Activated T-helper 1 cell treated with Interleukin-2 at 50 U/mL for 16 hours (primary cell): ENCODE measurements around the gene FBLN1.

Experiments used
- DNase-seq: peaks from one replicate; pipeline ENCODE4 v3.0.0-alpha.2; 2020; ENCODE audit warnings: low read depth

FBLN1 gene

GRCh38 chr22:45504373-45505341 is 2.0 kb downstream of the FBLN1 start:
- DNase-seq = no peak

- DNase-seq = no peak
Observed at GRCh38 chr22:45505991-45506747, 3.5 kb downstream of the FBLN1 start.

- DNase-seq = no peak
Observed at GRCh38 chr22:45506816-45507360, 4.2 kb downstream of the FBLN1 start.

DNA sequence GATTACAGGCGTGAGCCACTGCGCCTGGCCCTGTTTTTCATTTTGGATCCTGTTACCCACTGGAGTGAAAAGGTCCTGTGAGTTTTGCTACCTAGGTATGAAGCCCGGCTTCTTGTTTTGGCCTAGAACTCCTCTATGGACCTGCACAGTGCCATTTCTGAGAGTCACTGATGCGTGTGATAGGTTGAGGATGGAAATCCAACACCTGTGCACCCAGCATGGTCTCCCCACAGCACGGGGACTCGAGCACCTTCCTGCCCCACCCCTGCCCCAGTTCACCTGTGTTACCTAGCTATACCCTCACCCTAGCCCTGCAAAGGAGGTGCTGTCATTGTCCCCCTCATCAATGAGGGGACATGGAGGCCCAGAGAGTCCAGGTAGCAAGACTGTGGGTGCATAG is 5.1 kb downstream of the FBLN1 start:
- no peak for DNase-seq

- no peak for DNase-seq
Observed at GRCh38 chr22:45508814-45509213, 6.1 kb downstream of the FBLN1 start.

GRCh38 chr22:45510376-45511232 is 7.9 kb downstream of the FBLN1 start:
- DNase-seq = no peak

GRCh38 chr22:45511847-45512261 is 9.2 kb downstream of the FBLN1 start:
- DNase-seq = no peak

DNA sequence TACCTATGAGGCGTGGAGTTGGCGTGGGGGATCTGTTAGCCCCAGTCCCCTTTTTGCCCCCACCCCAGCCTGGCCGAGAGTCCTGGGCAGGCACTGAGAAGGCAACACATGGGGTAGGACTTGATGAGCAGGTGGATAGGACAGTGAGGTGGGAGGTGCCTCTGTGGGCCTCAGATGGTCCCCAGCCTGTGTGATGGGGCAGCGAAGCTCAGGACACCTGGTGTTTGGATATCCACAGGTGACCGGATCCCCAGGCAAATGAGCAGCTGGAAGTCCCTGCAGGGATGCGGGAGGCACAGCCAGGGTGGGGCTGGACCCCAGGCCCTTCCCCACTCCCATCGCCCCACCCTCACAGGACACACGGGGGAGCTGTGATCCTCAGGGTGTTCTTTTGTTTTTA is 9.7 kb downstream of the FBLN1 start:
- DNase-seq = no peak

- DNase-seq = no peak
Observed at GRCh38 chr22:45515676-45516075, 13.0 kb downstream of the FBLN1 start.

DNA sequence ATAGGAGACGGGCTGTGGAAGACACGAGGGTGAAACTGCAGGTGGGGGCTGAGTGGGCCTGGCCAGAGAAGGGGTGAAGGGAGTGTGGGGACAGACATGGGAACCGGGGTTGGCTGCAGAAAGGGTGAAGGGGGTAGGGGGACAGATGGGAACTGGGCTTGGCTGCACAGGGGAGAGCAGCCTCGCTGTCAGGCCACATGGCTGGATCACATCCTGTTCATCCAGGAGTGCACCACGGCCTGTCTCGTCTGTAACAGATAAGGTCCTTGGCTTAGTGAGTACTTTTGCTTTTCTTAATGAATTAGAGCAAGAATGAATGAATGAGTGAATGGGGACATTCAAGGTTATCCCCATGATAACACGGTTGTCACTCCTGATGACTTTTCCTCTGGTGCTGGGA is 13.5 kb downstream of the FBLN1 start:
- DNase-seq = no peak

DNA sequence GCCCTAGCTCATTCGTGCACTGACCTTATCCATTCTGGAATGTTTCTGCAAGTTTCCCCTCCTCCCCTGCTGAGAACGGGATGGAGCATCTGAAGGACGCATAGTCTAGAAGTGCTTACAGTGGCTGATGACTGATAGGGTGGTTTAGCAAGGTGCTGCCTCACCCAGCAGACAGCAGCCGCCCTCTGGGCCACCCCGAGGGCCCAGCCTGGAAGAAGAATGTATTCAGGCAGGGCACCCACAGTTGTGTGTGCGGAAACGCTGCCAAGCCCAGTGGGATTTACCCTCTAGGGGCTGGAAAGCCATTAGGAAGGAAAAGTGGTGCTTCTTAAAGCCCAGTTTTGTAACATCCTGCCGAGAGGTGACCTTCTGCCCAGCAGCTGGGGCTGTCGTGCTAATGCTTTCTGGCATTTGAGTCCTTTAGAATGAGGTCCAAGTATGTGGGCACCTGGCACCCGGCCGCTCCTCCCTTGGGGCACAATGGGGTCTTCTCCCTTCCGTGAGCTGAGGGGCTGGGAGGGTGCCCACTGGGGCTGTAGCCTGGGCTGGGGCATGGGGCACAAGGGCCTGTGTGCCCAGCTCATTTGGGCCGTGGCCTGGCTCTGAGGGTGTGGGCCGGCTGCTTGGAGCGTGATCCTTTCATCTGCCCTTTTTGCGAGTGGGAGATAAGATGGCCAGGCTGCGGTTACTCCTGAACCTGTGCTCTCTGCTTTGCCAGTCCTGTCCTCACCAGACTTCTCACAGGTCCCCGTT is 14.4 kb downstream of the FBLN1 start:
- DNase-seq = no peak

DNA sequence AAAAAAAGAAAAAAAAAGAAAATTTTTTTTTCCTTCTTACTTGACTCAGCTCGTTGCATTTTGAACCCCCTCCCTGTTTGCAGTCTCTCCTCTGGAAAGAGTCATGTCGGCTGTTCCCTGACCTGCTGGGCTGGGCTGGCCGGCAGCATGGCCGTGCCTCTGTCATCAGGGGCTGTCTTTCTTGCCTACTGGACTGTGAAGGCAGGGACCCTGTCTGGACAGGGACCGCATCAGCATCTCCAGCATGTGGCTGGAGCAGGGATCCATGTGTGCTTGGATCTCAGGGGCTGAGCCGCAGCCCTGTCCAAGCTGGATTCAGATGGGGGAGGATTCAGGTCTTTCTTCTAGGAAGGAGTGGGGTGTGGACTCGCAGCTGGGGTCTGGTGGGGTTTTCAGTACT is 15.5 kb downstream of the FBLN1 start:
- no peak for DNase-seq

GRCh38 chr22:45518580-45518991 is 15.9 kb downstream of the FBLN1 start:
- DNase-seq = no peak

- DNase-seq = no peak
Observed at GRCh38 chr22:45521178-45521577, 18.5 kb downstream of the FBLN1 start.

DNA sequence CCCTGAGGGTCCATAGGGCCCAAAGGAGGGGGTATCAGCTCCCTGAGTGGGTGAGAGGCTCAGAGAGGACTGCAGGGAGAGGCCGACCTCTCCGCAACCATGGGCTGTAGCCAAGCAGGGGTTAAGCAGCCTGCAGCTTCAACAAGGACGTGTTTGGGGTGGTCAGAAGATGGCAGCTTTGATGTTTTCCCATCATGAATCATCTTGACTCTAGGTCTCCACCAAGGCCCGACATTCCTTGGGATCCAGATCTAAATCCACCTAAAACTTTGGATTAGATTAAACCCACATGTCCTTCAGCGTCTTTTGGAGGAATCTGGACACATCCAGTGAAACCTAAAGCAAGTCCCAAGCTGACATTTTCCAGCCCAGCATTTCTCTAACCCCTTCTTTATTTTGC is 19.8 kb downstream of the FBLN1 start:
- no peak for DNase-seq

DNA sequence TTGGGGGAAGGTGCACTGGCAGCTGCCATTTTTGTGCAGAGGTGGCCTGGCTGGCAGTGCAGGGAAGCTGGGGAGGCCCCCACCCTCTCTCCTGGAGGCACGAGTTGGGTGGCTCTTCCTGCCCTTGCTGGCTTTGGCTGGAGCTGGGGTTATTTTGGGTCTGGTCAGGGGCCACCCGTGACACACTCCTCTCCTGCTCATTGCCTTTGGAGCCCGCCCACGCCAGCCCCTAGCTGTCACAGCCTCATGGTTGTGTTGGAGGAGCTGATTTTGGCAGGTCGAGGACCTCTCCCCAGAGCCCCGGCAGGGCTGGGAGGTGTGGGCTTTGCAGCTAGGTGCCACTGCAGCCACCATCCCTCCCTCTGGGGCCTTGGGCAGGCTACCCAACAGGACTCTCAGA is 21.5 kb downstream of the FBLN1 start:
- no peak for DNase-seq

- DNase-seq = no peak
Observed at GRCh38 chr22:45524966-45525365, 22.3 kb downstream of the FBLN1 start.

- DNase-seq = no peak
Observed at GRCh38 chr22:45525480-45525879, 22.8 kb downstream of the FBLN1 start.

DNA sequence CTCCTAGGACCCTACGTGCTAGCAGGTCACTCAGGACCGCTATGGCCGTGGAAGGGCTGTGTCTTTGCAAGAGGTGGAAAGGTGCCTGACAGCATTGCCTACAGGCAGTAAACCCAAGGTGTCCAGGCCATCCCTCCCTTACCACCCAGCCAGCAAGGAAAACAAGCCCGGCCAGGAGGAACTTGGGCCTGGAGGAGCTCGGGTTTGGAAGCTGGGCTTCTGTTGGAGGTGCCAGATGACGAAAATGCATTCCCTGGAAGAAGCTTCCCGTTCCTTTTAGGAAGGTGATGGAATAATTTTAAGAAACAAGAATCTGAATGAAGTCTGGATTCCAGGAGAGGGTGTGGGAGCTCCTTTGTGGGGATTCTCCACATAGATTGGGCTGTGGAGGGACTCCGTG is 23.6 kb downstream of the FBLN1 start:
- no peak for DNase-seq

- DNase-seq = no peak
Observed at GRCh38 chr22:45526768-45527360, 24.2 kb downstream of the FBLN1 start.

GRCh38 chr22:45527456-45527855 is 24.8 kb downstream of the FBLN1 start:
- DNase-seq = no peak
